Sigmoid colon (tissue), 4 donors: Measurements from ENCODE around the gene AQP1.

Source experiments
- CTCF ChIP-seq, 4 experiments: fragments of 450-650 bp in 3 of 4; fragments of 200-600 bp in 1 of 4; IDR thresholded peaks; one replicate each; pipeline ENCODE4 v1.5.1; 2016 to 2019; ENCODE audit warnings: antibody characterized with exemption in 4 of 4, mild to moderate bottlenecking in 3 of 4, moderate library complexity in 2 of 4
- EP300 ChIP-seq, 4 donors: sonication (generic); formaldehyde crosslinking; IDR thresholded peaks; one replicate each; pipeline ENCODE4 v1.6.1; 2017; ENCODE audit warnings: antibody characterized with exemption in 4 of 4
- POLR2A ChIP-seq, 2 donors: fragments of 450-650 bp; IDR thresholded peaks; one replicate each; pipeline ENCODE4 v1.6.1; 2016; ENCODE audit warnings: antibody characterized with exemption in 2 of 2, mild to moderate bottlenecking in 2 of 2, moderate library complexity in 2 of 2
- POLR2AphosphoS5 ChIP-seq, 4 donors: sonication (generic); formaldehyde crosslinking; IDR thresholded peaks; one replicate each; pipeline ENCODE4 v1.6.1; 2017; ENCODE audit warnings: antibody characterized with exemption in 4 of 4

- TF ChIP-seq POLR2AphosphoS5 (IDR thresholded peaks at IDR 0.05) (no peak), CTCF (IDR thresholded peaks at IDR 0.05) (no peak), POLR2A (IDR thresholded peaks at IDR 0.05) (no peak), EP300 (IDR thresholded peaks at IDR 0.05) (no peak)
Measured at GRCh38 chr7:30922596-30922995, 10.9 kb downstream of the AQP1 start.
